ENCODE measurements around the gene GAD1.

DNA sequence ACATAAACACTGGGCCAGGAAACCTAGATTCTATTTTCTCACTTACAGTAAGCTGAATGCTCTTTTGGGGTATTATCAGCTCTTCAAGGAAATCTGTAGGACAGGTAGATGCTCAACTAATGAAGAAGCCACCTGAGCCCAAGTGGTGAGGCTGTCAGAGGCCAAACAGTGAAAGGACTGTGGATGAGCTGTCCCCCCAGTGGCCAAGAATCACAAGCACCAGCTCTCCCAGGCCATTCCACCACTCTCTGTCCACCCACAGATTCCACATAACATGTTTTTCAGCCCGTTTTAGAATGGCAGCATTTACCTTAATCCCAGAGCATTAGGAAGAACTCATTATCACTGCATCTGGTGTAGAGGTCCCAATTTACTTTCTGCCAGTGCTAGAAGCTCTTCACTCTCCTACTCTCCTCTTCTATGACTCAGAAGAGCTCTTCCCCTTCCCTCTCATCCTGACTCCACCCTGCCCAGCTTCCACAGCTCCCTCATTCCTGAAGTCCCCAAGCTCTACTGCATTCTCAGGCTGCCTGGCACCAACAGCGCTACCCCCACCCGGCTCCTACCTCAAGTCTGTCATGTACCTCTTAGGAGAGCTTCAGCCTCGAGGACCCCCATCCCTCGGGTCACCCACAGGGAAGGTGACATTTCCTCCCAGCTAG is 68.6 kb downstream of the GAD1 start:
- TF ChIP-seq FOXK2 (IDR thresholded peaks at IDR 0.05), result no peak
- TF ChIP-seq MTA3 (IDR thresholded peaks at IDR 0.05; ENCODE audit: borderline replicate concordance, low read length), result no peak
- TF ChIP-seq NR2C2 (IDR thresholded peaks at IDR 0.05; ENCODE audit: borderline replicate concordance, control insufficient read depth, insufficient read length, low read depth), result no peak
- TF ChIP-seq RAD21 (IDR thresholded peaks at IDR 0.05; ENCODE audit: insufficient read depth, low read depth, low read length), result no peak
- no peak for TF ChIP-seq EZH2 (IDR thresholded peaks at IDR 0.05; ENCODE audit: borderline replicate concordance, control insufficient read depth, low read depth, low read length)
- TF ChIP-seq CTCF (IDR thresholded peaks at IDR 0.05 in 2 of 3, conservative IDR thresholded peaks at IDR 0.05 in 1 of 3; ENCODE audit: control insufficient read depth in 2 of 3, extremely low read depth in 1 of 3, insufficient read depth in 1 of 3, low read depth in 3 of 3, low read length in 3 of 3), result no peak
- no peak for TF ChIP-seq RFX5 (IDR thresholded peaks at IDR 0.05; ENCODE audit: low read depth, low read length)
- no peak for TF ChIP-seq JUND (IDR thresholded peaks at IDR 0.05; ENCODE audit: low read depth, low read length)
- no peak for TF ChIP-seq DPF2 (IDR thresholded peaks at IDR 0.05)
